Measurements from ENCODE around the gene FOLR3.
"Not testable (repeated sequence)": the region's sequence is repeated elsewhere in the genome, so short reads cannot be mapped to it uniquely, and the experiment has no call there.

The FOLR3 gene

DNA sequence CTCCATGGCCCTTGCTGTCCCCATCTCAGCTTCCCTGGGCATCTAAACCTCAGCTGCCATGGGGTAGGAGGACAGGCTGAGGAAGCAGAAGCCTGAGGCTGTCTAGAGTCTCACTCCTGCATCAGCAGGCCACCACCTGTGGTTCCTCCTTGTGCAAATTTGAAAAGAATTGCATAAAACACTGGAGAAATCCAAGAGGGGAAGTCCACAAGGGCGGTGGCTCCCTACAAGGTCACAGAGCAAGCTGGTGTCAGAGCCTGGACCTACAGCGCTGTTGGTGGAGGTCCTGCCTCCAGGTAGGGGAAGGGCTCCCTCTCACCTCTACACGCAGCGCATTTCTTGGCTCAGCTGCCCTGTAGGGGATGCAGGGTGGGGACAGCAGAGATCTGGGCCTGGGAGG lies at the start of gene FOLR3:
Gene FOLR3, plus strand, starts transcription at position 253 of the 400 bp plus-strand sequence. CDS start 228 bp downstream, outside the sequence.
- not testable (repeated sequence) for DNase-seq

DNA sequence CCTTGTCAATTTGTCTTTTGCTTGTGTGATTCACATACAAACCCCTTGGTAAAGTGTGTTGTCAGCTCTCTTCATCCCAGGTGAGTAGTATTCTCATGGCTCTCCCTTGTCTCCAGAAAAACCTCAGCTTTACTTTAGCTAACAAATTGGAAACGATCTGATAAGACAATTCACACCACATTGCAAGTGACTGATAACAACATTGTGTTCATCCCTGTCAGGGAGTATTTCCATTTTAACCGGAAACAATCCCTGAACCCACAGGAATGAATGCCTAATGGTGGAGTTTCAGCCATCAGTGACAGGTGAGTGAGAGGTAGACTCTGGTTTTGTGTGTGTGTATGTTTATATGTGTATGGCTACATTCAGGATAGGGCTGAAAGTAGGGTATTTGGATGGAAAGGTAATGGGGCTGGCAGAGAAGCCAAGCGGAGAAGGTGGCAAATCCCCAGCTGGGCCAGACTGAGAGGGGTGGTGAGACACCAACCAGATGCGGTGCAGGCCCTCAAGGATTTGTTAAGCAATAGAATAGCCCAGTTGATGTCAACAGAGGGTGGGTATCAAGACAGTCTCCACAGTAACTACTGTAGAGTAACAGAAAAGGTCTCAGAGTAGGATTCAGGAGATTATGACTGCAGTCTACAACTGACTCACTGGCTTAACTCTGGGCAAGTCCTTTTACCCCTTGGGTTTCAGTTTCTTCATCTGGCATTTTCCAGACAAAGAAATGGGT lies 47.3 kb upstream of the FOLR3 start:
- no peak for DNase-seq

DNA sequence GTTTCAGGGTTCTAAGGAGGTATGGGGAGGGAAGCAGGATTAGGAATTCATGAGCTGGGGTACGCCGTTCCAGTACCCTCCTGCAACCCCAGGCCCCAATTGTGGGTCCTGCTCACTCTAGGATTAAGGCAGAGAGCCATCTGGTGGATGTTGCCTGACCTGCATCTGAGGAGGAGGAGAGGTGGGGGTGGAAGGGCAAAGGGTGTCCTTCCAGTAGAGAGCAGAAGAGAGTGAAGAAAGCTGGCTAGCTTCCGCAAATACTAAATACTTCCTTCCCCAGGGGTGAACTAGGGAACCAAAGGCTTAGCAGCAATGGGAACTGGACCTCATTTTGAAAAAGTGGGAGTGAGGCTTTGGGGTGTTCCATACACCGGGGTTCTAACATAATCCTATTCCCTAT lies 44.2 kb upstream of the FOLR3 start:
- DNase-seq, result peak; percentile 7

DNA sequence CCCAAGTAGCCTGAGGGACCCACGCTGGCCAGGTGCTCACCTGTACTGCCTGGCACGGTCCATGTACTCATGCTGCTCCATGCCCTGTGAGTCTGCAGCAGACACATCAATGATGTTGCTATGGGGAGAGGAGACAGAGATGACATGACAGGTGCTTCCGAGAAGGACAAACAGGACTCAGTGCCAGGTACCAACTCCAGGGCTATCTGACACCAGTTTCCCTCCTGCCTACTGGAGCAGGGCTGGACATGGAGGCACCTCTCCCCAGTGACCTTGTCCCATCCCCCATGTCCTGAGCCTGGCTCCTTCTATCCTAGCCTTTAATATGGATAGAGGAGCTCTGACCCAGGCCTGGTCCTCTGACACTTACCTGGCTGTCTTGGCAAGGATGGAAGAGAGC lies 36.8 kb upstream of the FOLR3 start:
- DNase-seq, result no peak

DNA sequence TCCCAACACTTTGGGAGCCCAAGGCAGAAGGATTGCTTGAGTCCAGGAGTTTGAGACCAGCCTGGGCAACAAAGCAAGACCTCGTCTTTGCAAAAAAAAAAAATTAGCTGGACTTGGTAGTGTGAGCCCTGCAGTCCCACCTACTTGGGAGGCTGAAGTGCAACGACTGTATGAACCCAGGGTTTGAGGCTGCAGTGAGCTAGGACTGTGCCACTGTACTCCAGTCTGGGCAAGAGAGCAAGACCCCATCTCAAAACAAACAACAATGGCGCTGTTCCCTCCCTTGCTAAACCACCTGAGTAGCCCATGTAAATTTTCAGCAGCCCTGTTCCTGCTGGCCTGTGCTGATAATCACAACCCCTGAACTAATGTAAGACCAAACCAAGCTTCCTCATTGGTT lies 35.5 kb upstream of the FOLR3 start:
- no peak for DNase-seq

DNA sequence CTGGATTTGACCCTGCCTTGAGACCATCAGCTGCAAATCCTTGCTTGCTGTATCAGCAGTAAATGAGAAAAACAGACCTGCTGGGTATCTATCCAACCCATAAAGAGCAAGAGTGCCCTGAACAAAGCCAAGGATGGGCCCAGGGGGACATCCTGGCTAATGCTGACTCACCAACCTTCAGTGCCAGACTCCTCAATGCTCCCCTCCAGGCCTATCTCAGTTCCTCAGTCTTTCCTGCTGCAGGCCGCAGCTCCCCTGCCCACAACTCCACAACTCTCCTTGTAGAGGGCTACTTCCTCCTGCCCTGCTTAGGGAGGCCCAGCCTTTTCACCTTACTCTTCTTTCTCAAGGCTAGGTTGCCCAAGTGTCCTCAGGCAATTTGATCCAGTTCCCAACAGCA lies 35.1 kb upstream of the FOLR3 start:
- DNase-seq, result no peak

DNA sequence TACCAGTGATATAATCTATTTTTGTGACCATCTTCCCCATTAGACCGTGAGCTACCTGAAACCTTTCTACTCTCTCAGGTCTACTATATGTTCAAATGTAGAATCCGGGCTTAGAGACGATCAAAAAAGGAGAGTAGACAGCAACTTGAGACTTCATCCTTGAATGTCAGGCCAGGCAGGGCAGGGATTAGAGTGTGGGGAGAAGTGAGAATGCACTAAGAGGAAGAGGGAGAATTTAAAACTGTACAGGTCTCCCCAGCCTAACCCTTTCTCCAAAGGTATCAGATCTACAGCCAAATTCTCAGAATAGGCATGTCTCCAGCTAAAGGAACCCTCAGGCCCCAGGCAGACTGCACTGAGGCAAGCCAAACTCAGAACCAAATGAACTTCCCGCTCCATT lies 33.4 kb upstream of the FOLR3 start:
- no peak for DNase-seq

DNA sequence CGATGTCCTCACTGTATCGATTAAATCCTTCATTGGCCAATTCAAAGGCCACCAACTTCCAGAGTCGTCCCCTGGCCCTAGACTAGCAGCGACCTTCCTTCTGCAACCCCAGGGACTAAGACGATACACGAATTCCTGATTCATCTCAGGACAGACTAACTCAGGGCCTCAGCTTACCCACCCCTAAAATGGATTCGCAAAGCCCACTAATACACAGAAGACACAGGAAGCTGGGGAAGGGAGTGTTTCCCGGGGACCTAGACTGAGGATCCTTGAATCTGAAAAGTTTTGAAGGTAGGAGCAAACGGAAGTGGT lies 32.9 kb upstream of the FOLR3 start:
- DNase-seq, result no peak

DNA sequence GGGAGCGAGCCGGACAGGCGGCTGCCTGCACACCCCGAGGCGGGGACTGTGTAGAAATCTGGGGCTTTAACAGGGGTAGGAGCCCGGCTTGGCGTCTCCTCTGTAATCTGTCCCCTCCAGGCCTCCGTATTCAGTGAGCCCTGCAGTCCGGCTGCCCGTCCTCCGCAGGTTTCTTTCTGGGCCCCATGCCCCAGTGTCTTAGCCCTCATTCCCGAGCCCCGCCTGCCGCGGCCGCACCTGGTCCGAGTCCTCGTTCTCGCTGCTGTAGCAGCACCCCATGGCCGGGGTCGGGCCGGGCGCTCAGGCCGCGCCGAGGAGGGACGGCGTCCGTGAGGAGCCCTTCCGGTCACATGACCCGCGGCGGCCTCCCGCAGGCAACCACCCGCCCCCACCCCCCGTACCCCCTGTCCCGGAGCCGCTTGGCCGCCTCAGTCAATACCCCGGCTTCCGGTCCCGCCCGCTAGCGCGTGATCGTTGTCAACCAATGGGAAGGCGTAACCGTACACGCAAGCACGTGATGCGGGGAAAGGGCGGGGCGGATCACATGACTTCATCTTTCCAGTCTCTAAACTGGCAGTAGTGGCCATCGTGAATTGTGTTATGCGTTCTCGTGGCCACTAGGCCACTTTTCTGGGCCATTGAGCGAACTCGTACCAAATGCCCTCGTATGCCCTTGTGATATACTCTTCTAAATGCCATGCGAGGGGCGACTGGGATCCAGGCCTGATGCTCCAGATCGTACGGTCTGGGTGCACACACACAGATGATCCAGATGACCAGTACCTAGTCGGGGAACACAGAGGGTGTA lies 32.4 kb upstream of the FOLR3 start, which contains the start of gene LAMTOR1:
Gene LAMTOR1, minus strand, starts transcription at position 352 of the 808 bp plus-strand sequence. Its CDS starts 73 bp downstream, at position 279.
- peak; percentile 88 for DNase-seq

DNA sequence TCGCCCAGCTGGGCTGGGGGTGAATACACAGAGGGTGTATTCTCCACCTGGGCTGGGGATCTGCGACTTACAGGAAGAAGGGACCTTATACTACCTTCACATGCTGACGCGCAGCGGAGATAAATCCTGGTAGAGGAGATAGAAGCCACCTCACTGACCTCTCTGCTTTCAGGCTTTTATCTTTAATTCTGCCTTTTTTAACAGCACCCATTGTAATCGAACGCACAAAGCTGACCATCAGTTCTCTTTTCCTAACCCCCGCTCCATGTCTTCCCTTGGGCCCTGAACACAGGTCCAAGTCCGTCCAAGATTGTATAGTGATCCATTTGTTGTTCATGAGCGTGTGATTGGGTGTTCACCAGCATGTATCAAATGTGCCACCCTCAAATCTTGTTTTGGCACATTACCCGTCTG lies 31.8 kb upstream of the FOLR3 start:
- no peak for DNase-seq

DNA sequence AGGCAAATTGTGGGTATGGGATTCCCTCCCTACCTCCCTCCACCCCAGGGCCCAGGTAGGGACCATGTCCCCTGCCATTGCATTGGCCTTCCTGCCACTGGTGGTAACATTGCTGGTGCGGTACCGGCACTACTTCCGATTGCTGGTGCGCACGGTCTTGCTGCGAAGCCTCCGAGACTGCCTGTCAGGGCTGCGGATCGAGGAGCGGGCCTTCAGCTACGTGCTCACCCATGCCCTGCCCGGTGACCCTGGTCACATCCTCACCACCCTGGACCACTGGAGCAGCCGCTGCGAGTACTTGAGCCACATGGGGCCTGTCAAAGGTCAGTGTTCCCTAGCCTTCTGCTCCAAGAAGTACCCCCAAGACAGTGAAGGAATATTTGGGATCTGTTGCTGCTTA lies 29.6 kb upstream of the FOLR3 start, which contains the start of gene TOMT:
Gene TOMT, plus strand, starts transcription at position 37 of the 400 bp plus-strand sequence. Its CDS starts 28 bp downstream, at position 65.
- no peak for DNase-seq

DNA sequence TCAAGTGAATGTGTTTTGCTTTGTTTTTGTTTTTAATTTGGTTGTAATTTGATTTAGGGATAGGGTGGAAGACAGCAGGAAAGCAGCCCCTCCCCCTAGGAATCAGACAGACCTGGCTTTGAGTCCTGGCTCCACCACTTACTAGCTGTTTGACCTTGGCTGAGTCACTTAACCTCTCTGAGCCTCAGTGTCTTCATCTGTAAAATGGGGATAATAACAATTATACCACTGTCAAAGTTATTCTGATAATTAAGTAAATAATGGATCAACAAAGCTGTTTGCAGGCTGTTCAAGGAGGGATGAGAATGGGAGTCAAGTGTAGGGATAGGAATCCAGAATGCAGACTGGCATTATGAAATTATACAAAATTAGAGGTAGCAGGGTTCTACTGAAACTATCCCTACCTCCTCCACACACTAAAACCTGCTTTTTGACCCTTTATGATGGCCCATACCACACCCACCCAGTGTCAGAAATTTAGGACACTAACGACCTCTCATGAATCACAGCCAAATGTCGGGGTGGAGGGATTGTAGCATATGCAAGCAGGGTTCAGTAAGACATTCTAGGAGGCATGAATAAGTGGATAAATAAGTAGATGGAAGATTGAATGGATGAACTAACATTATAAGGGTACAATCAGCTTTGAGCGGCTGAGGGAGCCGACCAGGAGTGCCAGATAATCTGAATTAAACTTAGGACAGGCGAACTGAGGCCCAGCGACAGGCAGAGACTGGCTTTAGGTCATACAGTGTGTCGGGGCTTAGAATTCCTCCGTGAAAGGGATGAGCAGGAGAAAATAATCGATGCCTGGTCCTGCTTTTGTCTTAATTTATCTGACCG lies 24.0 kb upstream of the FOLR3 start:
- no peak for DNase-seq

DNA sequence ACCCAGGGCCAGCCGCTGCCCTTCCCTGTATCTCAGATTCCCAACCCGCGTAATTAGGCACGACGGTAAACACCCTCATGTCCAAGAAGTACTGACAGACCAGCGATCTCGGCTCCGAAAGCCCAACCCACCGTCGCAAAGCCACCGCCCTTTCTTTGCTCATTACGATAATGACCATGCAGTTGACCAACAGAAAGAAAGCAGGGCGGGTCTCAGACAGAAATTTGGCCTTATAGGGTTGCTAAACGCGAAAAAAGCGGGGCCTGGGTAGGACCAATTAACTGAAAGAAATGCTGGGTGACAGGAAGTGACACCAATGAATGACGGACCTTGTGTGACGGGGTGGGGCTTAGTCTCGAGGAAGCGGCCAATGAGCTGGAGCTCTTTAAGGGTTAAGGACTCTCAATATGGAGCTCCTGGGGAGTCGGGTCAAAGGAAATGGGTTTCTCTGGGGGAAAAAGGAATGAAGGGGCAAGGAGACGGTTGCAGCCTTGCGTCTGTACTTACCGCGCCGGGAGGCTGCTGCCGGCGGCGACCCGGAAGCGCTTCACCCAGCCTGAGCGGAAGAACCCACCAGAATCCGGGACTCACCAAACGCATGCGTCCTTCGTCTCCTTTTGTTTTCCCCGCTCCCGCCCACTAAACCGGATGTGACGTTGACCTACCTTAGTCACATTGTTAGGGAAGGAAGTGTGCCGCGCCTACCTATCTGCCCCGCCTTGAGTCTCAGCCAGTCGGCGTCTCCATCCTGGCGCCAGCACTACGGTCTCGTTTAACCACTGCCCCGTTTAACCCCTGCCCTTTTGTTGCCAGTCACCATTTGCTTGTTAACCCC lies 23.2 kb upstream of the FOLR3 start, which contains the start of gene ANAPC15:
Gene ANAPC15, minus strand, starts transcription at position 553 of the 835 bp plus-strand sequence. CDS start 1,419 bp downstream, outside the sequence.
- DNase-seq, result peak; percentile 97

DNA sequence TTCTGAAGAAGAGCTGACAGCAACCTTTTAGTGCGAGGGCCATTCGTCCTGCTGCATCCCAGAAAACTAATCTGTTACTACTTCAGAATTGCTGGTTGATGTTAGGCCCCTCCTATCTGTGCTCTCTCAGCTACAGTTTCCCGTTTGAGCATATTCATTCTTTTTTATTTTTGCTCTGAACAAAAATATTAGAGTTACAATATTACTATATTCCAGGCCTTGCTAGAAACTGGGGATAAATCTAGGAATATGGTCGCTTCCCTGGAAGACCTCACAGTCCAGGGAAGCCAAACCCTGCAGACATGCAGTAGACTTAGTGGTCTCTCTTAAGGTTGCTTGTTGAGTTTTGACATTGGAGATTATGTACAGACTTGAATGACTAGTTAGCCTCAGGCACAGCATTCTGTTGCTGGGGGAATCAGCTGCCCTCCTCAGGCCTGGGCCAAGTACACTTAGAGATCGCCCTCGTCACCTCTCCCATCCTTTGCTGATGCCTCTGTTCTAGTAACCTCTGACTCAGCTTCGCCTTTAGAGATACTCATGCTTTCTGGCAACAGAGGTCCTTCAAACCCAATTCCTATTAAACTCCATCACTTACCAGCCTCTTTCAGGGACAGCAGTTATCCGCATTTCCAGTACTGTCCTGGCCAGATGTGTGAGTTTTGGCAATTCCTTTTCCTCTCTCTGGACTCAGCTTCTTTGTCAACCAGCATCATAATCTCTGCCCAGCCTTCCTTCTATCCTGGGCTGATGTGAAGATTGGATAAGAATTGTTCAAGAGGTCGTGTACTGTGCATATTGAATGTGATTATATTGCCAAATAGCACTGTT lies 22.3 kb upstream of the FOLR3 start:
- DNase-seq, result no peak

DNA sequence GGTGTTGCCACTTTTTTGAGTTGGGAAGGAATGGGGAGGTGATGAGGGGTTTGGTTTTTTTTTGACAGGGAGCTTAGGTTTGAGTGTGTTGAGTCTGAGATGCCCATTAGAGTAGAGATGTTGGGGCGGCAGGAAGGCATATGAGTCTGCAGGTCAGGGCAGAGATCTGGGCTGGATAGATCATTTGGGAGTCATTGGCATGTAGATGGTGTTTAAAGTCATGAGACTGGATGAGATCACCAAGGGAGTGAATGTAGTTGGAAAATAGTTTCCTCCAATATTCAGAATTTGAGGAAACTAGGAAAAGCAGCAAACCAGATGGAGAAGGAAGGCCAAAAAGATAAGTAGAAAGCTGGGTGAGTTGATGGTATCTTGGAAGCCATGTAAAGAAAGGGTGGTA lies 21.0 kb upstream of the FOLR3 start:
- DNase-seq, result no peak

DNA sequence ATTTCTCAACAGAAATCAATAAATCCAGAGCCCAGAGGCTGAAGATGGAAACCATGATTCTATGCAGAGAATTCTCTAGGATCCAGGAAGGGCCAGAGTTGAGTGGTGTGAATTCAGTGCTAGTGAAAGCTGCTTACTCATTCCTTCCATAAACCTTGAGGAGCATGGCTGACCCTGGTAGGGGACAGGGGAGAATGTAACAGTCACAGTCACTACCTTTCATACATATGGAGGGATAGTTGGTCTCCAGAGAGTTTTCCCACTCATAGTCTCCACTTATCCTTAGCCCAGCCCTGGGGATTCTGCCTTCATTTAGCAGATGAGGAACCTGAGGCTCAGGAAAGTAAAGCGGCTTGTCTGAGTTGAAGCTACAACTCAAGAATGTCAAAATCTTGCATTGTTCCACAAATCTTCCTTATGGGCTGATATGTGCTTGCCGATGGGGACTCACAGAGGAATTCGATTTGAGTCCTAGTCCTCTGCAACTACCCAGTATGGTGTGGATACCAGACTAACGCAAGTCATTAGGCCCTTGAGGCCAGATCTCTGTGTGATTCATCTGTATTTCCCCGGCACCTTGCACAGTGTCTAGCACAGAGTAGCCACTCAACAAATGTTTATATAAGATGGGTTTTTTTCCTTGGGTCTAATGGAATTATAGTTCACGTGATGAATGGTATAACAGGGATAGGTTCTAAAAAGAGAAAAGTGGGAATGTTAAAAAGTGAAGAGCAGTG lies 19.3 kb upstream of the FOLR3 start:
- no peak for DNase-seq

DNA sequence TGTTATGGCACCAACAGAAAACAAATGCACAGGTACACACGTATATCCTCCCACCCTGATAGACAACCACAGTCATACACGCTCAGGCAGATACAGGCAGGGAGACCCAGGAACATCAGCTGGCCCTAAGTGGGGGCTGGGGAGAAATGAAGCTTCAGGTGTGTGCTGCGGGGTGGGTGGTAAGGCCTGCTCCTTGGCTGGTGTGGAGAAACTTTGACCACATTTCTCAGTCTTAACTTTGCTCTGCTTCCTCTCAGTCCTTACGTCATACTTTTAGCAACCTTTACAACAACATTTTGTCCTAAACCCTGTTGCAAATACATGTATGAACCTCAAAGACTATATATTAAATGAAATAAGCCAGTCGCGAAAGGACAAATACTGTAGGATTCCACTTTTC lies 16.3 kb upstream of the FOLR3 start:
- no peak for DNase-seq

DNA sequence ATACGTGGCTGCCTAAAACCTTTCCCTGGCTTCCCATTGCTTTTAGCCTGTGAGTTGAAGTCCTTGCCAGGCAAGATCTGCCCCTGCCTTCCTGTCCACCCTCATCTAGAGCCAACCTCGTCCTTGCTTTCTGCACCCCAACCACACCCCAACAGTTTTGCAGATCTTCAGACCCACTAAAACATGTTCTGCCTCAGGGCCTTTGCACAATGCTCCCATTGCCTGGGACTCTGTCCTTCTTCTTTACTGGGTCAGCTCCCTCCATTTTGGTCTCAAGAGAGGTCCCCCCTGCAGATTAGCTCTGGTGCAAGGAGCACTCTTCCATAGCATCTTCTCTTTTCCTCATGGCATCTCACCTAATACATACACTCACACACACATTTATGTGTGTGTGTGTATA lies 14.6 kb upstream of the FOLR3 start:
- DNase-seq, result no peak

DNA sequence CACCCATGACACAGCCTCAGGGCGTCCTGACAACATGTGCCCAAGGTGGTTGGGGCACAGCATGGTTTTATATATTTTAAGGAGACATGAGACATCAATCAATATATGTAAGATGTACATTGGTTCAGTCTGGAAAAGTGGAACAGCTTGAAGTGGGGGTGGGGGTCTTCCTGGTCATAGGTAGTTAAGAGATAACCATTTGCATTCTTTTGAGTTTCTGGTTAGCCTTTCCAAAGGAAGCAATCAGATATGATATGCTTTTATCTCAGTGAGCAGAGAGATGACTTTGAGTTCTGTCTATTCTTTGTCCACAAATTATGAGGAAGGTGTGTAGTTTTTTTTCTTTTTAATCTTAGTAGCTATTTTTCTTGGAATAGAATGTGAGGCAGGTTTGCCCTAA lies 12.9 kb upstream of the FOLR3 start:
- no peak for DNase-seq

DNA sequence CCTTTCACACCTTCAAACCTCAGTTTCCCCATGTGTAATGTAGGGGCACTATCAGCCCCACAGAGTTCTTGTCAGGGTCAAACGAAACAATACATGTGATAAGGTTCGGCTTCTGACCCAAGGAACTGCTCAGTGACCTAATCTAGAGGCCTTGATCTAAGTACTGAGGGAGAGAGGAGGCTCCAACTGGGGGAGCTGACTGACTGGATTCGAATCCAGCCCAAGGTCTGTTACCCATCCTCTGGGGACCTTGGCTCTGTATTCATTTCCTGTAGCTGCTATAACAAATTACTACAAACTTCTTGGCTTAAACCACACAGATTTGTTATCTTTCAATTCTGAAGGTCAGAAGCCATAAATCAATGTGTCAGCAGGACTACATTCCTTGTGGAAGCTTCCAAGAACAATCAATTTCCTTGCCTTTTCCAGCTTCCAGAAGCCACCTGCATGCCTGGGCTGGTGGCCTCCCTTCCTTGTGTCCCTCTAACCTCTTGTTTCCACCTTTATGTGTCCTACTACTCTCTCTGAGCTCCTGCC lies 12.3 kb upstream of the FOLR3 start:
- DNase-seq, result no peak

All from NCI-H524 treated with DMSO at 0.1 percent for 48 hours (cell line).